ENCODE measurements around the gene VSX2. TPM values are rescaled to one million over a fixed set of nuclear protein-coding genes. Genes with fewer than 3 reads are reported as not detected.

VSX2 gene
- polyA plus RNA-seq, 6 donors from 2014 or later: not detected

GRCh38 chr14:74255281-74255680 is 16.0 kb downstream of the VSX2 start:
- Mint-ChIP-seq H3K9me3 (no peaks in the 10 kb centered on the region), H3K27me3 (peaks cover 7 to 68% (median 20%) of the 10 kb centered on the region in 3 donors), H3K27ac (no peak overlapping the region), H3K4me1 (peaks cover 9 to 15% (median 13%) of the 10 kb centered on the region in 3 donors), H3K36me3 (peaks cover 0 to 7% of the 10 kb centered on the region in 2 donors), H3K4me3 (peak overlapping the region in 1 of 8 donors; percentile 32)
- ATAC-seq (ENCODE audit: low read depth in 2 of 2) (no peak), DNase-seq (no peak)

GRCh38 chr14:74257078-74257940 is 18.1 kb downstream of the VSX2 start:
- peak overlapping the region in 2 of 6 donors; percentile 61 to 89 for H3K27ac Mint-ChIP-seq
- peak overlapping the region; percentile 75 to 91 (median 83) for H3K4me3 Mint-ChIP-seq
- DNase-seq (peak; percentile 44), ATAC-seq (ENCODE audit: low read depth in 2 of 2) (peak; percentile 86 to 87)
- no peaks in the 10 kb centered on the region for H3K9me3 Mint-ChIP-seq
- peaks cover 4 to 7% (median 7%) of the 10 kb centered on the region in 3 donors for H3K4me1 Mint-ChIP-seq
- H3K36me3 Mint-ChIP-seq: no peaks in the 10 kb centered on the region
- H3K27me3 Mint-ChIP-seq: peaks cover 5 to 57% (median 9%) of the 10 kb centered on the region in 3 donors

- peak; percentile 19 to 44 for ATAC-seq (ENCODE audit: low read depth in 2 of 2)
- peak overlapping the region in 3 of 6 donors; percentile 56 to 89 (median 61) for H3K27ac Mint-ChIP-seq
- H3K4me1 Mint-ChIP-seq: peaks cover 4 to 7% (median 7%) of the 10 kb centered on the region in 3 donors
- H3K4me3 Mint-ChIP-seq: peak overlapping the region; percentile 75 to 91 (median 83)
- no peak for DNase-seq
- peaks cover 9 to 54% (median 10%) of the 10 kb centered on the region in 3 donors for H3K27me3 Mint-ChIP-seq
- H3K9me3 Mint-ChIP-seq: no peaks in the 10 kb centered on the region
- H3K36me3 Mint-ChIP-seq: no peaks in the 10 kb centered on the region
Measured at GRCh38 chr14:74257941-74258763, 18.9 kb downstream of the VSX2 start.

- peak overlapping the region; percentile 39 to 89 (median 77) for H3K4me3 Mint-ChIP-seq
- H3K36me3 Mint-ChIP-seq: no peaks in the 10 kb centered on the region
- peaks cover 4 to 7% (median 7%) of the 10 kb centered on the region in 3 donors for H3K4me1 Mint-ChIP-seq
- no peak for DNase-seq
- no peak overlapping the region for H3K27ac Mint-ChIP-seq
- no peak for ATAC-seq (ENCODE audit: low read depth in 2 of 2)
- H3K27me3 Mint-ChIP-seq: peaks cover 9 to 53% (median 14%) of the 10 kb centered on the region in 3 donors
- no peaks in the 10 kb centered on the region for H3K9me3 Mint-ChIP-seq
Measured at GRCh38 chr14:74258764-74259035, 19.5 kb downstream of the VSX2 start.

GRCh38 chr14:74259513-74259912 is 20.3 kb downstream of the VSX2 start:
- DNase-seq (no peak), ATAC-seq (ENCODE audit: low read depth in 2 of 2) (no peak)
- peak overlapping the region in 5 of 8 donors; percentile 63 to 89 (median 75) for H3K4me3 Mint-ChIP-seq
- H3K4me1 Mint-ChIP-seq: peaks cover 4 to 7% (median 7%) of the 10 kb centered on the region in 3 donors
- H3K27ac Mint-ChIP-seq: no peak overlapping the region
- peaks cover 9 to 50% (median 14%) of the 10 kb centered on the region in 3 donors for H3K27me3 Mint-ChIP-seq
- H3K36me3 Mint-ChIP-seq: no peaks in the 10 kb centered on the region
- H3K9me3 Mint-ChIP-seq: no peaks in the 10 kb centered on the region

- Mint-ChIP-seq H3K9me3 (no peaks in the 10 kb centered on the region), H3K4me1 (peaks cover 4 to 7% (median 7%) of the 10 kb centered on the region in 3 donors), H3K4me3 (no peak overlapping the region), H3K27me3 (peaks cover 13 to 48% (median 14%) of the 10 kb centered on the region in 3 donors), H3K27ac (peak overlapping the region in 1 of 6 donors; percentile 45), H3K36me3 (no peaks in the 10 kb centered on the region)
- ATAC-seq (ENCODE audit: low read depth in 2 of 2) (no peak), DNase-seq (no peak)
Measured at GRCh38 chr14:74260525-74261233, 21.4 kb downstream of the VSX2 start.

- peaks cover 4 to 7% (median 7%) of the 10 kb centered on the region in 3 donors for H3K4me1 Mint-ChIP-seq
- peaks cover 14 to 52% (median 19%) of the 10 kb centered on the region in 3 donors for H3K27me3 Mint-ChIP-seq
- ATAC-seq (ENCODE audit: low read depth in 2 of 2) (no peak), DNase-seq (no peak)
- no peaks in the 10 kb centered on the region for H3K36me3 Mint-ChIP-seq
- no peak overlapping the region for H3K4me3 Mint-ChIP-seq
- no peaks in the 10 kb centered on the region for H3K9me3 Mint-ChIP-seq
- H3K27ac Mint-ChIP-seq: peak overlapping the region in 1 of 6 donors; percentile 68
Measured at GRCh38 chr14:74261288-74261687, 22.0 kb downstream of the VSX2 start.

- Mint-ChIP-seq H3K9me3 (no peaks in the 10 kb centered on the region), H3K27ac (no peak overlapping the region), H3K36me3 (no peaks in the 10 kb centered on the region), H3K27me3 (peaks cover 14 to 48% (median 19%) of the 10 kb centered on the region in 3 donors), H3K4me3 (no peak overlapping the region), H3K4me1 (peaks cover under 1 to 3% (median 2%) of the 10 kb centered on the region in 3 donors)
- DNase-seq: no peak
- ATAC-seq (ENCODE audit: low read depth in 2 of 2): no peak
Measured at GRCh38 chr14:74262076-74262475, 22.8 kb downstream of the VSX2 start.

- no peaks in the 10 kb centered on the region for H3K9me3 Mint-ChIP-seq
- no peak for ATAC-seq (ENCODE audit: low read depth in 2 of 2)
- no peak for DNase-seq
- H3K27ac Mint-ChIP-seq: no peak overlapping the region
- no peak overlapping the region for H3K4me3 Mint-ChIP-seq
- no peaks in the 10 kb centered on the region for H3K36me3 Mint-ChIP-seq
- H3K4me1 Mint-ChIP-seq: peaks cover 0 to 2% (median 0%) of the 10 kb centered on the region in 3 donors
- H3K27me3 Mint-ChIP-seq: peaks cover 14 to 47% (median 19%) of the 10 kb centered on the region in 3 donors
Measured at GRCh38 chr14:74263181-74263580, 23.9 kb downstream of the VSX2 start.

GRCh38 chr14:74263921-74264320 is 24.7 kb downstream of the VSX2 start:
- Mint-ChIP-seq H3K27me3 (peaks cover 14 to 49% (median 16%) of the 10 kb centered on the region in 3 donors), H3K9me3 (no peaks in the 10 kb centered on the region), H3K4me1 (peaks cover 0 to 2% (median 0%) of the 10 kb centered on the region in 3 donors), H3K4me3 (no peak overlapping the region), H3K27ac (no peak overlapping the region), H3K36me3 (no peaks in the 10 kb centered on the region)
- DNase-seq (no peak), ATAC-seq (ENCODE audit: low read depth in 2 of 2) (no peak)

GRCh38 chr14:74265301-74265965 is 26.2 kb downstream of the VSX2 start:
- Mint-ChIP-seq H3K4me1 (no peaks in the 10 kb centered on the region), H3K4me3 (no peak overlapping the region), H3K9me3 (no peaks in the 10 kb centered on the region), H3K27me3 (peaks cover 10 to 36% (median 11%) of the 10 kb centered on the region in 3 donors), H3K27ac (peak overlapping the region in 1 of 6 donors; percentile 4), H3K36me3 (no peaks in the 10 kb centered on the region)
- no peak for ATAC-seq (ENCODE audit: low read depth in 2 of 2)
- DNase-seq: no peak

GRCh38 chr14:74267588-74267987 is 28.3 kb downstream of the VSX2 start:
- H3K4me1 Mint-ChIP-seq: no peaks in the 10 kb centered on the region
- H3K4me3 Mint-ChIP-seq: peak overlapping the region in 1 of 8 donors; percentile 19
- DNase-seq: no peak
- peaks cover 10 to 37% (median 18%) of the 10 kb centered on the region in 3 donors for H3K27me3 Mint-ChIP-seq
- no peaks in the 10 kb centered on the region for H3K9me3 Mint-ChIP-seq
- H3K27ac Mint-ChIP-seq: no peak overlapping the region
- ATAC-seq (ENCODE audit: low read depth in 2 of 2): no peak
- no peaks in the 10 kb centered on the region for H3K36me3 Mint-ChIP-seq
